GM12864 (cell line): ENCODE results near the gene SMTNL2.

ENCODE experiments used
- DNase-seq: peaks from one replicate; pipeline ENCODE4 v3.0.0-alpha.2; 2011; ENCODE audit warnings: low read depth
- H3K4me3 ChIP-seq: 2 replicates; pipeline ENCODE4 v1.5.1; 2011; ENCODE audit warnings: mild to moderate bottlenecking, low read depth, low read length, control low read depth
- TF ChIP-seq, protein P1 (sequence below): IDR thresholded peaks from 2 replicates; pipeline ENCODE4 v1.5.1; 2011; ENCODE audit warnings: low read depth, mild to moderate bottlenecking, moderate library complexity, low read length, control low read depth, inconsistent platforms; ENCODE audit errors: missing control alignments

SMTNL2 gene

GRCh38 chr17:4580291-4580690 lies 4.0 kb upstream of the SMTNL2 start:
- DNase-seq, result no peak
- TF ChIP-seq, protein P1, sequence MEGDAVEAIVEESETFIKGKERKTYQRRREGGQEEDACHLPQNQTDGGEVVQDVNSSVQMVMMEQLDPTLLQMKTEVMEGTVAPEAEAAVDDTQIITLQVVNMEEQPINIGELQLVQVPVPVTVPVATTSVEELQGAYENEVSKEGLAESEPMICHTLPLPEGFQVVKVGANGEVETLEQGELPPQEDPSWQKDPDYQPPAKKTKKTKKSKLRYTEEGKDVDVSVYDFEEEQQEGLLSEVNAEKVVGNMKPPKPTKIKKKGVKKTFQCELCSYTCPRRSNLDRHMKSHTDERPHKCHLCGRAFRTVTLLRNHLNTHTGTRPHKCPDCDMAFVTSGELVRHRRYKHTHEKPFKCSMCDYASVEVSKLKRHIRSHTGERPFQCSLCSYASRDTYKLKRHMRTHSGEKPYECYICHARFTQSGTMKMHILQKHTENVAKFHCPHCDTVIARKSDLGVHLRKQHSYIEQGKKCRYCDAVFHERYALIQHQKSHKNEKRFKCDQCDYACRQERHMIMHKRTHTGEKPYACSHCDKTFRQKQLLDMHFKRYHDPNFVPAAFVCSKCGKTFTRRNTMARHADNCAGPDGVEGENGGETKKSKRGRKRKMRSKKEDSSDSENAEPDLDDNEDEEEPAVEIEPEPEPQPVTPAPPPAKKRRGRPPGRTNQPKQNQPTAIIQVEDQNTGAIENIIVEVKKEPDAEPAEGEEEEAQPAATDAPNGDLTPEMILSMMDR, result no peak
- H3K4me3 ChIP-seq, result no peak overlapping the region

GRCh38 chr17:4582101-4582501 lies 2.2 kb upstream of the SMTNL2 start:
- TF ChIP-seq, protein P1, result no peak
- H3K4me3 ChIP-seq, result no peak overlapping the region
- DNase-seq, result no peak

GRCh38 chr17:4582691-4583090 lies 1.6 kb upstream of the SMTNL2 start:
- TF ChIP-seq, protein P1, result no peak
- H3K4me3 ChIP-seq, result no peak overlapping the region
- no peak for DNase-seq

DNA sequence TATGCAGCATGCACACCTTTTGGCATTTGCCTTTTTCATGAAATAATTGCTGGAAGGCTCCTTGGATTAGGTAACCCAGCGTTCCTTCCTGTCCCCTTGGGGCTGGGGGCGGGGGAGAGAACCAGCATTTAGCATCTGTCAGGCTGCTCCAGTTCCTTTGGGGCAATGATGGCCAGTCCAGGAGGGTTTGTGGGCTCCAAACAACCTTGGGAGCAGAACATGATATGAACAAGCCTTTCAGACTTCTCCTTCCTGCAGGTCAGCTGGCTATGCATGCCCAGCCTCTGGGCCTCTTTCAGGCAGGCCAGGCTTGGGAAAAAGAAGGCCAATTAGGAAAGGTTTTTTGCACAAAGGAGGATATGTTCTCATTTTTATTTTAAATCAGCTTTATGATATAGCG lies 1.1 kb upstream of the SMTNL2 start:
- DNase-seq, result no peak
- TF ChIP-seq, protein P1, result no peak
- H3K4me3 ChIP-seq, result no peak overlapping the region

DNA sequence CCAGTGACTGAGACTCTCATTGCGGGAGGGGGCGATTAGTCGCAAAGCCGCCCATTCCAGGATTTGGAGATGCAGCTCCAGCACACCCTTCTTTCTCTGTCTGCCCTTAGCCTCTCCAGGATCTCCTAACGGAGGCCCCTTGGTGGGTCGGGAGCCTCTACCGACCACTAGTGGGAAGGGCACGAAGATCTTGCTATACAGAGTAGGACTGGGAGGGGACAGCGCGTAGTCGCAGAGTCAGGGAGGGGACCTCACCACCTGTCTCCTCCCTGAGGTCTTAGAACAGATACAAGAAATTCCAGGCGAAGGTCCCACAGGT lies 588 bp upstream of the SMTNL2 start:
- no peak overlapping the region for H3K4me3 ChIP-seq
- TF ChIP-seq, protein P1, result no peak
- no peak for DNase-seq

- no peak overlapping the region for H3K4me3 ChIP-seq
- no peak for DNase-seq
- TF ChIP-seq, protein P1, result no peak
Measured at GRCh38 chr17:4584917-4585637, 748 bp downstream of the SMTNL2 start.

- no peak overlapping the region for H3K4me3 ChIP-seq
- no peak for DNase-seq
- TF ChIP-seq, protein P1, result no peak
Measured at GRCh38 chr17:4585638-4585994, 1.3 kb downstream of the SMTNL2 start.
